ENCODE data around the gene TRAPPC3.

DNA sequence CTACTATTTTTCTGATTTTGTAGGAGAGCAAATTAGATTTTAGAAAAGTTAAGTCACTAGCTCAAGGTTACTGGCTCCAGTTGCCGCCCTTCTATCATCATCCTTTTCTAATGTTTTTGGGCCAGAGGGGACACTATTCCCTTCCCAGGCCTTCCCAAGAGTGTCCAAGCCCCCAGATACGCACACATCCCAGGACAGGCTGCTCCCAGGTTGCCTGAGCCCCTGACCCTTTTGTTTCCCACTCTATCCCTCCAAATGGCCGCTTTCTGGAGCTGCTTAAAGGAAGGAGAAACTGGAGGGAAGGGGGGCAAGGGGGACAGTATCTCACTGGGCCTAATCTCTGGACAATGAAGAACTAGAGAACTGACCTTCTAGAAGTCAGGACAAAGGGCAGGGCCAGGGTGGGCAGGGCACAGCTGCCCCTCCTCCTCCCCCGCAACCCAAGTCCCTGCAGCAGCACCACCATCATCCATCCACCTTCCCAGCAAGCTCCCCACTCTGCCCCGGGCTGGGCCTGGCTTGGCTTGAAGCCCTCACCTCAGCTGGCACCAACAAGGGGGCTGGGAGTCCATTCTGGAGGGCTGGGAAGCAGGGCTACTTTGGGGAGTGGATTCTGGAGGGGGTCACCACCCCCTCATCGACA lies 5.6 kb upstream of the TRAPPC3 start:
- TF ChIP-seq, protein P1, sequence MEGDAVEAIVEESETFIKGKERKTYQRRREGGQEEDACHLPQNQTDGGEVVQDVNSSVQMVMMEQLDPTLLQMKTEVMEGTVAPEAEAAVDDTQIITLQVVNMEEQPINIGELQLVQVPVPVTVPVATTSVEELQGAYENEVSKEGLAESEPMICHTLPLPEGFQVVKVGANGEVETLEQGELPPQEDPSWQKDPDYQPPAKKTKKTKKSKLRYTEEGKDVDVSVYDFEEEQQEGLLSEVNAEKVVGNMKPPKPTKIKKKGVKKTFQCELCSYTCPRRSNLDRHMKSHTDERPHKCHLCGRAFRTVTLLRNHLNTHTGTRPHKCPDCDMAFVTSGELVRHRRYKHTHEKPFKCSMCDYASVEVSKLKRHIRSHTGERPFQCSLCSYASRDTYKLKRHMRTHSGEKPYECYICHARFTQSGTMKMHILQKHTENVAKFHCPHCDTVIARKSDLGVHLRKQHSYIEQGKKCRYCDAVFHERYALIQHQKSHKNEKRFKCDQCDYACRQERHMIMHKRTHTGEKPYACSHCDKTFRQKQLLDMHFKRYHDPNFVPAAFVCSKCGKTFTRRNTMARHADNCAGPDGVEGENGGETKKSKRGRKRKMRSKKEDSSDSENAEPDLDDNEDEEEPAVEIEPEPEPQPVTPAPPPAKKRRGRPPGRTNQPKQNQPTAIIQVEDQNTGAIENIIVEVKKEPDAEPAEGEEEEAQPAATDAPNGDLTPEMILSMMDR (IDR thresholded peaks at IDR 0.05): no peak
- TF ChIP-seq, protein P2, sequence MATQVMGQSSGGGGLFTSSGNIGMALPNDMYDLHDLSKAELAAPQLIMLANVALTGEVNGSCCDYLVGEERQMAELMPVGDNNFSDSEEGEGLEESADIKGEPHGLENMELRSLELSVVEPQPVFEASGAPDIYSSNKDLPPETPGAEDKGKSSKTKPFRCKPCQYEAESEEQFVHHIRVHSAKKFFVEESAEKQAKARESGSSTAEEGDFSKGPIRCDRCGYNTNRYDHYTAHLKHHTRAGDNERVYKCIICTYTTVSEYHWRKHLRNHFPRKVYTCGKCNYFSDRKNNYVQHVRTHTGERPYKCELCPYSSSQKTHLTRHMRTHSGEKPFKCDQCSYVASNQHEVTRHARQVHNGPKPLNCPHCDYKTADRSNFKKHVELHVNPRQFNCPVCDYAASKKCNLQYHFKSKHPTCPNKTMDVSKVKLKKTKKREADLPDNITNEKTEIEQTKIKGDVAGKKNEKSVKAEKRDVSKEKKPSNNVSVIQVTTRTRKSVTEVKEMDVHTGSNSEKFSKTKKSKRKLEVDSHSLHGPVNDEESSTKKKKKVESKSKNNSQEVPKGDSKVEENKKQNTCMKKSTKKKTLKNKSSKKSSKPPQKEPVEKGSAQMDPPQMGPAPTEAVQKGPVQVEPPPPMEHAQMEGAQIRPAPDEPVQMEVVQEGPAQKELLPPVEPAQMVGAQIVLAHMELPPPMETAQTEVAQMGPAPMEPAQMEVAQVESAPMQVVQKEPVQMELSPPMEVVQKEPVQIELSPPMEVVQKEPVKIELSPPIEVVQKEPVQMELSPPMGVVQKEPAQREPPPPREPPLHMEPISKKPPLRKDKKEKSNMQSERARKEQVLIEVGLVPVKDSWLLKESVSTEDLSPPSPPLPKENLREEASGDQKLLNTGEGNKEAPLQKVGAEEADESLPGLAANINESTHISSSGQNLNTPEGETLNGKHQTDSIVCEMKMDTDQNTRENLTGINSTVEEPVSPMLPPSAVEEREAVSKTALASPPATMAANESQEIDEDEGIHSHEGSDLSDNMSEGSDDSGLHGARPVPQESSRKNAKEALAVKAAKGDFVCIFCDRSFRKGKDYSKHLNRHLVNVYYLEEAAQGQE (IDR thresholded peaks at IDR 0.05; ENCODE audit: insufficient read depth in 1 of 2, low read depth in 2 of 2, low read length in 1 of 2): no peak
- TF ChIP-seq SIN3A (IDR thresholded peaks at IDR 0.05; ENCODE audit: borderline replicate concordance, insufficient read depth, low read depth, low read length) (no peak), POLR2AphosphoS5 (IDR thresholded peaks at IDR 0.05; ENCODE audit: low read depth, low read length) (no peak)
